Measurements from ENCODE around the gene VKORC1L1. TPM values are rescaled to one million over a fixed set of nuclear protein-coding genes. Genes with fewer than 3 reads are reported as not detected.

Gene VKORC1L1
- 28.2 to 32.7 TPM (median 31.8 TPM) in 5 replicates for total RNA-seq (2022; extraction: Qiagen RNA extraction)

GRCh38 chr7:65872776-65873581 is at the start of gene VKORC1L1:
Gene VKORC1L1, plus strand, starts transcription at chr7:65873074. Its CDS starts 298 bp downstream, at chr7:65873372.

GRCh38 chr7:65981965-65982792 is 109.3 kb downstream of the VKORC1L1 start, which contains the start of gene GUSB:
Gene GUSB, minus strand, starts transcription at chr7:65982213. Its CDS starts 30 bp downstream, at chr7:65982183.

Other genes starting within 250 kb of the VKORC1L1 start
- 28.3 to 35.0 TPM (median 33.5 TPM) in 5 replicates for gene GUSB, start 109.1 kb downstream of the VKORC1L1 start, total RNA-seq (2022; extraction: Qiagen RNA extraction)
- 20.8 to 26.1 TPM (median 24.0 TPM) in 5 replicates for gene ASL, start 202.7 kb downstream of the VKORC1L1 start, total RNA-seq (2022; extraction: Qiagen RNA extraction)
- 25.8 to 37.7 TPM (median 27.7 TPM) in 5 replicates for gene CRCP, start 241.8 kb downstream of the VKORC1L1 start, total RNA-seq (2022; extraction: Qiagen RNA extraction)

All from A549 treated with CORT108297 at 1 μM for 4 hours (cell line).